Measurements from ENCODE around the gene TMEM52B.
A peak's percentile ranks its signal among the peaks of the same experiment; 100 is the strongest.

The TMEM52B gene

DNA sequence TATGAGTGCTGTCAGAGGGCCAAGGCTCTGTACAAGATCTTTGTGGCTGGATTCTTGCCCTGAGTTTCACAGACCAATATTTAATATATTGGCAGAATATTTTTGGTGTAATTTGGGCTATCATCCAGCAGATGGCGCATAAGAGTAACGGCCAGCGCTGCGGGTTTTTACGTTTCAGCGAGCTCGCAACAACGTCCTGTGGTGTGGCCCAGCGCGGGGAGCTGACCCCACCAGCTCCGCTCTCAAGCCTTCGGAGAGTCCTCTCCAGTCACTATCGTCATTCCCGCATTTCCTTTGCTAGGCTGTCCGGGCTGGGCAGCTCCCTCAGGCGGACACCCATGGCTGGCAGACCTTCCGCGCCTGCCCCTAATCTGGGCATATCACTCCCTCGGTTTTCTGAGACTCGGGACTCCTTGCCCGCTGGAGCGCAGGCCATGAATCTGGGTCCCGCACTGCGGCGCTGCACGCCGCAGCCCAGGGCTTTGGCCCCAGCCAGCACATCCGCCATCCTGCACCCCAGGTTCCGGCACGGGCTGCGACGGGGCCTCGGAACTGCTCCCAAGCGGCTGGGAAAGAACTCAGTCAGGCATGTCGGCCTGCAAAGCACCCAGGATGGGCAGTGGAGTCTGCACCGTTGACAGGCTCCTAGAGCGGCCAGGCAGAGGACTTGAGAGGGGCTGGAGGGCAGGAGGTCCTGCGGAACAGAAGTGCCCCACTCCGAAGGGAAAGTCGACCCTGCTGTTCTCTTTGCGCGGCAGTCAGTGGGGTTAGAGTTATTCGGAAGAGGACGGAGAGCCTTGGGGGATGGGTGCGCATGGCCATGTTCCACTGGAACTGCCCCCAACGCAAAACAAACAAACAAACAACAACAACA is 25.3 kb upstream of the TMEM52B start:
- Histone ChIP-seq H3K27ac (ENCODE audit: low read depth, low read length) (no peak overlapping the region), H3K56ac (ENCODE audit: low read length) (peak overlapping the region; percentile 95)
- no CpG with 5 or more reads among the region's 46 CpGs for WGBS (ENCODE audit: extremely low coverage, insufficient coverage, low lambda C conversion rate)

DNA sequence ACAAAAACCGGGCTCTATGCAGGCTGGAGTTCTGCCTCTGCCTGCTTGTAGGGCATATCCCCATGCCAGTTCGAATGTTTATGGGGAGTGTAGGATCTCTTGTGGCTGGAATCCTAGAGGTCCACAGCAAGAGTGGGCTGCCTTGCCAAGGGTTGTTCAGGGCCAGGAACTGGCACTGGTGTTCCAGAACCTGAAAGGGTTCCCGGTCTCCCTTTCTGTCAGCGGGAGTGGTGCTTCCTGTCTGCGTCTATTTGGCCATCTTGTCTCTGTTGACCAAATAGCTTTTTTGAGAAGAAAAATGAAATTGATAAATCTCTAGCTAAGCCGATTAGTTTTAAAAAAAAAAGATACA is 24.7 kb upstream of the TMEM52B start:
- H3K4me1 ChIP-seq (ENCODE audit: control insufficient read depth, low read depth, low read length), result no peaks in the 10 kb centered on the region
- H2BK15ac ChIP-seq (replicated peaks; ENCODE audit: low read depth), result no peak overlapping the region
- H3K9ac ChIP-seq (ENCODE audit: low read length), result peak overlapping the region; percentile 89
- peak overlapping the region; percentile 88 for H3K4me2 ChIP-seq (ENCODE audit: low read length)
- peak overlapping the region; percentile 95 for H3K56ac ChIP-seq (ENCODE audit: low read length)
- peak overlapping the region; percentile 40 for H3K18ac ChIP-seq (ENCODE audit: low read length)
- WGBS (ENCODE audit: extremely low coverage, insufficient coverage, low lambda C conversion rate), result no CpG with 5 or more reads among the region's 6 CpGs
- no peaks in the 10 kb centered on the region for H3K27me3 ChIP-seq (ENCODE audit: insufficient read depth, low read length, poor library complexity)
- no peak overlapping the region for H2BK120ac ChIP-seq (ENCODE audit: low read depth, low read length)
- no peaks in the 10 kb centered on the region for H3K36me3 ChIP-seq (ENCODE audit: control insufficient read depth, insufficient read depth, low read length)
- H3K4me3 ChIP-seq (ENCODE audit: low read length), result peak overlapping the region; percentile 54
- no peak overlapping the region for H4K8ac ChIP-seq (ENCODE audit: low read depth, low read length)
- no peaks in the 10 kb centered on the region for H3K79me2 ChIP-seq (ENCODE audit: control insufficient read depth, insufficient read depth, low read length)
- H3K23ac ChIP-seq (ENCODE audit: low read length), result no peak overlapping the region
- no peak for DNase-seq
- H4K5ac ChIP-seq (ENCODE audit: low read length), result no peak overlapping the region
- no peak overlapping the region for H3K27ac ChIP-seq (ENCODE audit: low read depth, low read length)
- H3K4ac ChIP-seq (ENCODE audit: low read depth, low read length), result no peak overlapping the region
- H2AK5ac ChIP-seq (ENCODE audit: low read length), result no peak overlapping the region
- H3K79me1 ChIP-seq (ENCODE audit: low read length), result no peaks in the 10 kb centered on the region
- H2BK5ac ChIP-seq (ENCODE audit: low read length), result no peak overlapping the region

More for the DNA sequence above, 25.3 kb upstream of the TMEM52B start:
- Histone ChIP-seq H3K79me1 (ENCODE audit: low read length) (no peaks in the 10 kb centered on the region), H3K23ac (ENCODE audit: low read length) (peak overlapping the region; percentile 66), H3K18ac (ENCODE audit: low read length) (peak overlapping the region; percentile 40), H3K79me2 (ENCODE audit: control insufficient read depth, insufficient read depth, low read length) (no peaks in the 10 kb centered on the region), H3K4me3 (ENCODE audit: low read length) (peak overlapping the region; percentile 54), H4K8ac (ENCODE audit: low read depth, low read length) (no peak overlapping the region), H3K27me3 (ENCODE audit: insufficient read depth, low read length, poor library complexity) (no peaks in the 10 kb centered on the region), H3K9ac (ENCODE audit: low read length) (peak overlapping the region; percentile 89), H2AK5ac (ENCODE audit: low read length) (no peak overlapping the region), H3K4me1 (ENCODE audit: control insufficient read depth, low read depth, low read length) (no peaks in the 10 kb centered on the region), H3K4me2 (ENCODE audit: low read length) (peak overlapping the region; percentile 88), H3K4ac (ENCODE audit: low read depth, low read length) (no peak overlapping the region), H2BK120ac (ENCODE audit: low read depth, low read length) (no peak overlapping the region), H2BK15ac (replicated peaks; ENCODE audit: low read depth) (no peak overlapping the region), H2BK5ac (ENCODE audit: low read length) (peak overlapping the region; percentile 70), H3K36me3 (ENCODE audit: control insufficient read depth, insufficient read depth, low read length) (no peaks in the 10 kb centered on the region), H4K5ac (ENCODE audit: low read length) (no peak overlapping the region)
- peak; percentile 88 for DNase-seq

DNA sequence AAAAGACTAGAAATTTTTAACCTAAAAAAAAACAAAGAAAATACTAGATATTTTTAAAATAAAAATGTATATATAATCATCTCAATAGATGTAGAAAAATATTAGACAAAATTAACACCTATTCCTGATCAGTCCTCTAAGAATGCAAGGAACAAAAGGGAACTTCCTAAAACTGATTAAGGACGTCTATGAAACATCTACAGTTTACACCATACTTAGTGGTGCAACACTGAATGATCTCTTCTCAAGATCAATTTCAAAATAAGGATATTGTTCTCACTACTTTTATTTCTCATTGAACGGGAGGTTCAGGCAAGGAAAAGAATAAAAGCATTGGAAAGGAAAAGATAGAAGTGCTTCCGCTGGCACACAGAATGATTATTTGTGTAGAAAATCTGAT is 22.9 kb upstream of the TMEM52B start:
- H3K79me2 ChIP-seq (ENCODE audit: control insufficient read depth, insufficient read depth, low read length), result no peaks in the 10 kb centered on the region
- H3K4me3 ChIP-seq (ENCODE audit: low read length), result no peak overlapping the region
- no peak overlapping the region for H2BK5ac ChIP-seq (ENCODE audit: low read length)
- no peak overlapping the region for H2BK15ac ChIP-seq (replicated peaks; ENCODE audit: low read depth)
- no peak overlapping the region for H3K18ac ChIP-seq (ENCODE audit: low read length)
- H4K8ac ChIP-seq (ENCODE audit: low read depth, low read length), result no peak overlapping the region
- H3K4me2 ChIP-seq (ENCODE audit: low read length), result no peak overlapping the region
- H3K4ac ChIP-seq (ENCODE audit: low read depth, low read length), result no peak overlapping the region
- no peak overlapping the region for H3K23ac ChIP-seq (ENCODE audit: low read length)
- no peak overlapping the region for H4K5ac ChIP-seq (ENCODE audit: low read length)
- H3K56ac ChIP-seq (ENCODE audit: low read length), result no peak overlapping the region
- no peak overlapping the region for H3K27ac ChIP-seq (ENCODE audit: low read depth, low read length)
- WGBS (ENCODE audit: extremely low coverage, insufficient coverage, low lambda C conversion rate), result no CpG with 5 or more reads among the region's 3 CpGs
- H3K79me1 ChIP-seq (ENCODE audit: low read length), result no peaks in the 10 kb centered on the region
- no peak for DNase-seq
- H2AK5ac ChIP-seq (ENCODE audit: low read length), result no peak overlapping the region
- no peaks in the 10 kb centered on the region for H3K27me3 ChIP-seq (ENCODE audit: insufficient read depth, low read length, poor library complexity)
- H3K36me3 ChIP-seq (ENCODE audit: control insufficient read depth, insufficient read depth, low read length), result no peaks in the 10 kb centered on the region
- no peak overlapping the region for H2BK120ac ChIP-seq (ENCODE audit: low read depth, low read length)
- peaks cover 2% of the 10 kb centered on the region for H3K4me1 ChIP-seq (ENCODE audit: control insufficient read depth, low read depth, low read length)
- no peak overlapping the region for H3K9ac ChIP-seq (ENCODE audit: low read length)

DNA sequence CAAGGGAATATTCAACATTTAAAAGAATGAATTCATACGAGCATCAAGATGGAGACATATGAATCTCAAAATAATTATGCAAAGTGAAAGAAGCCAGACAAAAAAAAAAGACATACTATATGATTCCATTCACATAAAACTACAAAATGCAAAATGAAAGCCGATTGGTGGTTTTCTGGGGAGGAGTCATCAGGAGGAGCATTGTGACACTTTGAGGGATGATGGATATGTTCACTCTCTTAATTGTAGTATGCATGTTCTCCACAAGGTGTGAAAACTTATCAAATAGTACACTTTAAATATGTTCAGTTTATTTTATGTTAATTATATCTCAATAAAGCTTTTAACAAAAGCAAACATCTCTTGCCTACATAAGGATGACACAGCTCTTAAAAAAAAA is 20.4 kb upstream of the TMEM52B start:
- Histone ChIP-seq H3K4me3 (ENCODE audit: low read length) (no peak overlapping the region), H3K79me2 (ENCODE audit: control insufficient read depth, insufficient read depth, low read length) (no peaks in the 10 kb centered on the region), H3K4me2 (ENCODE audit: low read length) (no peak overlapping the region), H2BK15ac (replicated peaks; ENCODE audit: low read depth) (no peak overlapping the region), H4K5ac (ENCODE audit: low read length) (no peak overlapping the region), H3K23ac (ENCODE audit: low read length) (no peak overlapping the region), H3K4ac (ENCODE audit: low read depth, low read length) (no peak overlapping the region), H2BK5ac (ENCODE audit: low read length) (no peak overlapping the region), H3K27ac (ENCODE audit: low read depth, low read length) (no peak overlapping the region), H3K56ac (ENCODE audit: low read length) (no peak overlapping the region), H2BK120ac (ENCODE audit: low read depth, low read length) (no peak overlapping the region), H4K8ac (ENCODE audit: low read depth, low read length) (no peak overlapping the region), H3K4me1 (ENCODE audit: control insufficient read depth, low read depth, low read length) (peaks cover 2% of the 10 kb centered on the region), H3K9ac (ENCODE audit: low read length) (no peak overlapping the region), H3K79me1 (ENCODE audit: low read length) (no peaks in the 10 kb centered on the region), H2AK5ac (ENCODE audit: low read length) (no peak overlapping the region), H3K27me3 (ENCODE audit: insufficient read depth, low read length, poor library complexity) (no peaks in the 10 kb centered on the region), H3K36me3 (ENCODE audit: control insufficient read depth, insufficient read depth, low read length) (no peaks in the 10 kb centered on the region), H3K18ac (ENCODE audit: low read length) (no peak overlapping the region)
- WGBS (ENCODE audit: extremely low coverage, insufficient coverage, low lambda C conversion rate), result no CpG with 5 or more reads among the region's 2 CpGs
- no peak for DNase-seq

DNA sequence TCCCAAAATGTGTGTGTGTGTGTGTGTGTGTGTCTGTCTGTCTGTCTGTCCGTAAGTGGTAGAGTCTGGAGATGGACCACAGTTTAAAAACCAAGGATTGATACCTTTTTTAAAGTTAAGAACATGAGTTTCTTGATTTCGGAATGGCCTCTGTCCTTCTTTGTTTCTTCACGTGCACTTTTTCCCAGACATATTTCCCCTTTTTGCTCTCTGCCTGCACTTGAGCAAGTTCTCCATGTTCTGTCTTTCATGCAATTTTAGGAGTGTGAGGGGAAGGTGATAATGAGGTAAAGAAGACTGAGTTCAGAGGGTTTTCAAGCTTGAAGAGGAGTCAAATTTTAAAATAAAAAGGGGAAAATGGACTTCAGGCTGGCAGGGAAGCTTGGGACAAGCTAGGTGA is 19.6 kb upstream of the TMEM52B start:
- Histone ChIP-seq H4K8ac (ENCODE audit: low read depth, low read length) (no peak overlapping the region), H3K56ac (ENCODE audit: low read length) (no peak overlapping the region), H3K27ac (ENCODE audit: low read depth, low read length) (no peak overlapping the region), H2BK15ac (replicated peaks; ENCODE audit: low read depth) (no peak overlapping the region), H3K23ac (ENCODE audit: low read length) (no peak overlapping the region), H3K9ac (ENCODE audit: low read length) (no peak overlapping the region), H2BK5ac (ENCODE audit: low read length) (no peak overlapping the region), H3K27me3 (ENCODE audit: insufficient read depth, low read length, poor library complexity) (no peaks in the 10 kb centered on the region), H4K5ac (ENCODE audit: low read length) (no peak overlapping the region), H3K4me3 (ENCODE audit: low read length) (no peak overlapping the region), H3K4ac (ENCODE audit: low read depth, low read length) (no peak overlapping the region), H3K79me2 (ENCODE audit: control insufficient read depth, insufficient read depth, low read length) (no peaks in the 10 kb centered on the region), H3K36me3 (ENCODE audit: control insufficient read depth, insufficient read depth, low read length) (no peaks in the 10 kb centered on the region), H3K79me1 (ENCODE audit: low read length) (no peaks in the 10 kb centered on the region), H2AK5ac (ENCODE audit: low read length) (no peak overlapping the region), H3K4me2 (ENCODE audit: low read length) (no peak overlapping the region), H3K18ac (ENCODE audit: low read length) (peak overlapping the region; percentile 28), H3K4me1 (ENCODE audit: control insufficient read depth, low read depth, low read length) (peaks cover 2% of the 10 kb centered on the region), H2BK120ac (ENCODE audit: low read depth, low read length) (no peak overlapping the region)
- WGBS (ENCODE audit: extremely low coverage, insufficient coverage, low lambda C conversion rate), result no CpG with 5 or more reads among the region's 3 CpGs
- no peak for DNase-seq

All from mesendoderm (in vitro differentiated cells).